AG09309 (cell line): ENCODE results near the gene FGD1.

Experiments used
- DNase-seq: peaks from one replicate; pipeline ENCODE4 v3.0.0-alpha.2; 2010; ENCODE audit warnings: low read depth
- H3K4me3 ChIP-seq: 2 replicates; pipeline ENCODE4 v1.5.1; 2011; ENCODE audit warnings: mild to moderate bottlenecking, low read depth, low read length, moderate library complexity; ENCODE audit not compliant: control insufficient read depth
- TF ChIP-seq, protein P1 (sequence below): IDR thresholded peaks from 2 replicates; pipeline ENCODE4 v1.5.1; 2011; ENCODE audit warnings: mild to moderate bottlenecking, low read depth, low read length, inconsistent platforms; ENCODE audit not compliant: insufficient read depth, control insufficient read depth; ENCODE audit errors: missing control alignments

FGD1 gene

DNA sequence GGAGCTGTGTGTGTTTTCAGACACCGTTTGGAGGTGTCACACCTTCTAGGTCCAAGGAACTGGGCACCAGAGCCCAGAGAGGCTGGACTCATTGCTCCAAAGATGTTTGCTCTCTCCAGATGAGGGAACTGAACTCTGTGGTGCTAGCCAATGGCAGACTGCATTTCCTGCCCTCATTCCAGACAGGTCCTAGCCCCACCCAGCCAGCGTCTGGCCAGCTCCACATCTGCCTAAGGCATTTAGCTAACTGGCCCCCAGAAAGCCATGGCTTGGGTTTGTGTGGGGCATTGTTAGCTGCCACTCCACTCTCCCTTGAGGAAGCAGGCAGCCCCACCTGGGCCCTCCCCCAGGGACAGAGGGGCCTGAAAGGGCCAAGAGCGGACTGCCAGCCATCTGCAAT is 11.4 kb downstream of the FGD1 start:
- no peak for DNase-seq
- no peak overlapping the region for H3K4me3 ChIP-seq
- TF ChIP-seq, protein P1, sequence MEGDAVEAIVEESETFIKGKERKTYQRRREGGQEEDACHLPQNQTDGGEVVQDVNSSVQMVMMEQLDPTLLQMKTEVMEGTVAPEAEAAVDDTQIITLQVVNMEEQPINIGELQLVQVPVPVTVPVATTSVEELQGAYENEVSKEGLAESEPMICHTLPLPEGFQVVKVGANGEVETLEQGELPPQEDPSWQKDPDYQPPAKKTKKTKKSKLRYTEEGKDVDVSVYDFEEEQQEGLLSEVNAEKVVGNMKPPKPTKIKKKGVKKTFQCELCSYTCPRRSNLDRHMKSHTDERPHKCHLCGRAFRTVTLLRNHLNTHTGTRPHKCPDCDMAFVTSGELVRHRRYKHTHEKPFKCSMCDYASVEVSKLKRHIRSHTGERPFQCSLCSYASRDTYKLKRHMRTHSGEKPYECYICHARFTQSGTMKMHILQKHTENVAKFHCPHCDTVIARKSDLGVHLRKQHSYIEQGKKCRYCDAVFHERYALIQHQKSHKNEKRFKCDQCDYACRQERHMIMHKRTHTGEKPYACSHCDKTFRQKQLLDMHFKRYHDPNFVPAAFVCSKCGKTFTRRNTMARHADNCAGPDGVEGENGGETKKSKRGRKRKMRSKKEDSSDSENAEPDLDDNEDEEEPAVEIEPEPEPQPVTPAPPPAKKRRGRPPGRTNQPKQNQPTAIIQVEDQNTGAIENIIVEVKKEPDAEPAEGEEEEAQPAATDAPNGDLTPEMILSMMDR = no peak

DNA sequence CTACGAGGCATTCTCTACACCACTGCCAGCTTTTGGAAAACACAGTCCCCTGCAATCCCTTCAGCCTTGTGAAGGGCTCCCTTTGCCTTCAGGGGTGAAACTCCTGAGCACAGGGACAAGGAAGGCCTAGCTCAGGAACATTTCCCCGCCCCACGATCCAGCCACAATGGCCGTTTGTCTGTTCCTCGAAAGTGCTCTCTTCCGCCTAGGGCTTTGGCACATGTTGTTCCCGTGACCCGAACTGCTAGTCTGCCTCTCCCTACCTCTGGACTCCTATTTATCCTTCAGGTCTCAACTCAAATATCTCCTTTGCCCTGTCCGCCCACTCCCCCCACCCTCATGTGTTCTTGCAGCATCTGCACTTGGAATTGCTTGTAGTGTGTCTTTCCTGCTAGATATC is 12.1 kb downstream of the FGD1 start:
- H3K4me3 ChIP-seq = no peak overlapping the region
- DNase-seq = no peak
- TF ChIP-seq, protein P1 = no peak

DNA sequence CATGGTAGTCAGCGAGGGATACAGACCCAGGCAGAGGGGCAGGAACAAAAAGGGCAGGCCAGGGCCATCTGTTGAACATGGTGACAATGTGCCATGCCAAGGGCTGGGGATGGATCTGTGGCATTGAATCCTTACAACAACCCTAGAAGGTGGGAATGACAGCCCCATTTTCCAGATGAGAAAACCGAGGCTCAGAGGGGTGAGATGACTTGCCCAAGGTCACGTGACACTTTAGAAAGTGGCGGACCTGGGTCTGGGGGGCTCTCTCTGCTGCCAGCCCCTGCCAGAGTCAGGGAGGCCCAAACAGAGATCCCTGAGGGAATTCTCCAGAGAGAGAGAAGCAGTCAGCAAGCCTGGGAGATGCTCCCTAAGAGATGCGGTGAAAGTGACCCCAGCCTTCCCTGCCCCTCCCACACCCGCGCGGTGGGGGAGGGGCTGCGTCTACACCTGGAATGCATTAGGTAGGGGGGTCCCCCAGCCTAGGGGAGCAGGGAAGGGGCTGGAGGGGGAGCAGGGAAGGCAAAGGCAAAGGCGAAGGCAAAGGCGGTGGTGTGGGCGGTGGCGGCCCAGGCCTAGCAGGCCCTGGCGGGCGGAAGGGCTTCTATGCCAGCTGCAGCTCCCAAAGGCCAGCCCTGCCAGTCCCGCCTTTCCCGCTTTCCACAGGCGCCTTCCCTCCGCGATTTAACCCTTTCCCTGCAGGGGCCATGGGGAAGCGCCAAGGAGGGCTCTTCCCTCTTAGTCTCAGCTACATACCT is 13.0 kb downstream of the FGD1 start:
- TF ChIP-seq, protein P1 = no peak
- DNase-seq = no peak

DNA sequence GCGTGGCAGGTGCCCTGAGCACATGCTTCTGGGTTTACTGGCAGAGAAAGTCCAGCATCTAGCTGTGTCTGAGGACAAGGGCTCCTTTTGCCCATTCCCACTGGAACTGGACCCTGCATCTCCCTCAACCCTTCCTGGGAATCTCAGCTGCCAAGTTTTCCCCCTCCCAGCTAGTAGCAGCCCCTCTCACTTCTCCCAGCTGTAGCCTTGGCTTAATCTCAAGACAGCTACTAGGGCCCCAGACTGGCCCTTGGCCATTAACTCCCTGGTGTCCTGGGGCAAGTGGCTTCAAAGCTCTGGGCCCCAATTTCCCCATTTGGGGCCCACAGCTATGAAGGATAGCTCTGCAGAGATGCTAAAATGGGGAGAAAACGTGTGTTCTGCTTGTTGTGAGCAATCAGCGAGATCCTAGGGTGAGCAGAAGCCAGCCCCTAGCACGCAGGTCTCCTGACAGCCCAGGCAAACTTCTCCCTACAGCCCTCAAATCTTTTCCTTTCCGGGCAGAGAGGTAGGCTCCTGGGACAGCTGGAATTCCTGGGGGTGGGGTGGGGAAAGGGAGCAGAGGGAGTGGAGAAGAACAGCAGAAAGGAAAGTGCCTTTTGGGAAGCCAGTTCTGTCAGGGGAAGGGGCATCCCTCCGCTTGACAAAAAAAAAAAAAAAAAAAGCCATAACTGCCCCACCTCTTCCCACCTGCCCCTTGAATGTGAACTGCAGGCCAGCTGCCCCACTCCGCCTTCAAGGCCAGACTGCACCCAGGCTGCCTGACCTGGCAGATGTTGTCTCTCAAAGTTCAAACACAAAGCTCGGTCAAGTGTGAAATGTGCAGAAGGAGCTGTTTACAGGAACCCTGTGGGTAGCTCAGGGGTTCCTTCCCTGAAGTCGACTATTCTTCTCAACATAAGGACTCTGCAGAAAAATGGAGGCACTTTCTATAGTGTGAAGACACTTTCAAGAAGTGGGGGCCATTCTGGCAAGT is 16.6 kb downstream of the FGD1 start:
- no peak for DNase-seq
- H3K4me3 ChIP-seq = no peak overlapping the region
- TF ChIP-seq, protein P1 = no peak

More for the DNA sequence above, 13.0 kb downstream of the FGD1 start:
- no peak overlapping the region for H3K4me3 ChIP-seq

DNA sequence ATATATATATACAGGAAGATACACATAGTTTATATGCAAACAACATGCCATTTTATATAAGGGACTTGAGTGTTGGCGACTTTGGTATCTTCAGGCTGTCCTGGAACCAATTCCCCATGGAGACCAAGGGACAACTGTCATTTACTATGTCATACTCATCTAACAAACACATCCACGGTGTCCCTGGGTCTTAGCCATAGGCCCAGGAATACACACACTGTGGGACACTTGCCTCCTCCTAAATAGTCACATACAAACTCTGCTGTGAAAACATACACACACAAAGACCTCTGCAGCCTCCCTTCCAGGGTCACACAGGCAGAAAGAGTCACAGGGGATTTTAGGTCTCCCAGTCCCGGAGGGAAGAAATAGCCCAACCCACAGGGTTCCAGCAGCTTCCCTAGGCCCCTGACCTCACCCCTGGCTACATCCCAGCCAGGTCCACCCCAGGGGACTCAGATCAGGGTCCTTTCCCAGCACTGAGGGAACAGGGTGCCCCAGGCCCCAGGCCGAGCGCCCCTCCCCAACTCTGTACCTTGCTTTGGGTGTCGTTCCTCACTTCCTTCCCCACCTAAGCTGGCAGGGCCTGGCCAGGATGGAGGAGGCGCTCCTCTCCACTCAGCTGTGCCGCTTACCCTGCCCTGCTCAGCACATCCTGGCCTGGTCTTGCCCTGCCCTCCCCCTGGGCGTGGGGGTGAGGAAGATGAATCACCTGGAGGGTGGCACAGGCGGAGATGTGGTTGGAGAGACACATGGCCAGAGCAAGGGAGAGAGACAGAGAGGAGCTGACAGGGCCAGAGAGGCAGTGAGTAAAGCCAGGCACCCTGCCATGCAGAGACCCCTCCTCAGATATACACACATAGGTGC is 21.8 kb downstream of the FGD1 start:
- no peak for DNase-seq
- TF ChIP-seq, protein P1 = no peak
- no peak overlapping the region for H3K4me3 ChIP-seq
